NCI-H1694 treated with DMSO at 0.1 percent for 48 hours (cell line): ENCODE data around the gene RNF223.

Experiments
- DNase-seq: peaks from one replicate; lab custom pipeline; 2025; lab: John Stamatoyannopoulos, UW

RNF223 gene

DNA sequence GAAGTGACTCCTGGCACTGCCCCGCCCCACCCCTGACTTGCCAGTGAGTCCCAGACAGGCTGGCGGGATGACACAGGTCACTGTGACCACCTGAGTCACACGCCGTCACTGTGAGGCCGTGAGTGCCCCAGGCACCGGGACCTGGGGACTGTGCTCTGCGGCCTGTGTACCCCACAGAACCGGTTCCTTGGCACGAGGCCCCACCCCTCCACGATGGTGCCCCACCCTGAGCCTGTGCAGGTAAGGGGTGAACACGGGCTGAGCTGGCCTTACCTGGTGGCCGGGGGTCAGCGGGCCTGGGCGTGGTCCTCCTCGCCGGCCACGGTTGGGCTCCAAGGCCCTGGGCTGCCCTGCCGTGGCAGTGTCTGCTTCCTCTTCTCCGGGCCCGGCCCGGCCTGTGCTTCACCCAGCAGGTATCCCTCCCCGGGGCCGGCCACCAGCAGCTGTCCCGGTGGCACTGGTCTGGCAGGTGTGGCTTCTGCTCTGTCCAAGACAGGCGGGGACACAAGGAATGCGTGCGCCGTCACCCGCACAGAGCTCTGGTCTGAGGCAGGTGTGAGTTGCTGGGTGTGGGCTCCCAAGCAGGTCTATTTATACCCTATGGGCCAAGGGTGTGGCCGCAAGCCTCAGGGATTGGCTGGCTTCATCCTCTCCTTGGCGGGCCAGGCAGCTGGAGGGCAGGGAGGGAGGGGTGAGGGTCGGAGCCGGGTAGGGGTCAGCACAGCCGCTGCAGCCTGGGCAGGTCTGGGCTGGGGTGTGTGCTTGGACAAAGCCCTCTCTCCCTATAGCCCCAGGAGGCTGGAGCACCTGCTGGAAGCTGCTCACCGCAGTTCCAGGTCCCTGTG is at the start of gene RNF223:
RNF223 (minus strand) TSS at position 564 of the 845 bp plus-strand sequence. CDS start 1,740 bp downstream, outside the sequence.
- no peak for DNase-seq

DNA sequence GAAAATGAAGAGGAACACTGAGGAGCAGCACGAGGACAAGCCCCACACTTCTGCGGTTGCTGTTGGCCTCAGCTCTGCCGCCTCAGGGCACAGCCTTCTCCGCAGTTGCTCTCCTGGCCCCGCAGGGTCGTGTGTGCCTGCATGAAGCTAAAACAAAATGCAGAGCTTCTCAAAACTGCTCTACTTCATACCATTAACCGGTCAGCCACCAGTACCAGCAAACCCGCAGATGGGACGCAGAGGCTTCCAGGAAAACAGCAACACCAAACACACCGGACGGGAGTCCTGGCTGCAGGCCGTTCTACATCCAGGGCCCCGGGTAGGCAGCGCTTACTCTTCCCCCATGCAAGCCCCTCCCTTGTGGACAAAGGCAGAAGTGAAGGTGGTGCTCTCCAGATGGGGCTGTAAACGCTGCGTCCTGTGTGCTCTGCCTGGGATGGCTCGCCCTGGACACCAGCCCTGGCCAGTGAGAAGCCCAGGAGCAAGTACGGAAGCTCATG is 48.9 kb upstream of the RNF223 start:
- no peak for DNase-seq

- DNase-seq, result peak; percentile 29
Observed at GRCh38 chr1:1122078-1122811, 48.1 kb upstream of the RNF223 start.

- no peak for DNase-seq
Observed at GRCh38 chr1:1121611-1122077, 47.5 kb upstream of the RNF223 start.

DNA sequence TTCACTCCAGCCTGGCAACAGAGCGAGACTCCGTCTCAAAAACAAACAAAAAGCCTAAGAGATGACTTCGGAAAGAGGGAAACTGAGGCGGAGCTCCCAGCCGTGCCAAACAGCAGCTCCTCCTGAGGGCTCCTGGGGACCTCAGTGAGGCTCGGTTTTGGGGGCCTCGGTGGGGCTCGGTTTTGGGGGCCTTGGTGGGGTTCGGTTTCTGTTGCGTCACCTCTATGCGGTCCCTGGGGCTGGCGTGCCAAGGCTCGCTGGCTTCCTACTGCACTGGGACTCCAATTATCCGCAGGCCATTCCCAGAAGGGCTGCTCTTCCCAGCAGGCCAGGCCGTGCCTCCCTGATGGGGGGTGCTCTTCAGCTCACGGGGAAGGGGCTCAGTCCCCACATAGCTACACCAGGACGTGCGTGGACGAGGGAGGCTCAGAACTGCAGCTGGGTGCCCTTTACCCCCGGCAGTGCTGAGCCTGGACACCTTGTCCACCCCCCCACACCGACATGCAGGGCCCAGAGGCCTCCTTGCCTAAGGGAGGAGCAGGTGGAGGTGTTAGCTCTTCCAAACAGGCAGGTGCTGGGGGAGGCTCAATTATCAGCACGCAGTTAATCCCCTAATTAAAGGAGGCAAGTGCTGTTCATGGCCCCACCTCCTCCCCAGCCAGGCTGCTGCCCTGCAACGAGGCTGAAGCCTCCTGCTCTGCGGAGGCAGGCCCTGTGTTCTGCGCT is 46.9 kb upstream of the RNF223 start:
- no peak for DNase-seq

- no peak for DNase-seq
Observed at GRCh38 chr1:1120096-1120495, 46.0 kb upstream of the RNF223 start.

DNA sequence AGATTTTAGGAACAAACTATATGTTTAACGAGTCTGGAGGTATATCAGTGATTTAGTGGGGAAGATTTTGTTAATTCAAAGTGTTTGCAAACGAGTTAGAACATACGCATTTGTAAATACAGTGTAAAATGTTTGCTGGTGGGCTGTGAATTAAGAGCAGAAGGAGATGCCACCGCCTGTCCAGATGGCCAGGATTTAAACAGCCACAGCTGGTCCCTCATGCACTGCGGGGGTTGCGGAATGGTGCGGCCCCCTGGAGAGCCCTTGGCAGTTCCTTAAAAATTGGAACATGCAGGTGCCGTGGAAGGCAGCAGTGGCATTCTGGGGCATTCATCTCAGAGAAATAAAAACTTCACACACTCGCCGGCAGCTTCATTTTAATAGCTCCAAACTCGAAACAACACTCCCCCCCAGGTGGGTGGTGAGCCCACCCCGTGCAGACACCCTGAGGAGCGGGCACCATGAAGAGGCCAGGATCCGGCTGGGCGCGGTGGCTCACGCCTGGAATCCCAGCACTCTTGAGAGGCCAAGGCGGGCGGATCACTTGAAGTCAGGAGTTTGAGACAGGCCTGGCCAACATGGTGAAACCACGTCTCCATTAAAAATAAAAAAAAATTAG is 45.3 kb upstream of the RNF223 start:
- DNase-seq, result no peak

- DNase-seq, result no peak
Observed at GRCh38 chr1:1118876-1119220, 44.7 kb upstream of the RNF223 start.

DNA sequence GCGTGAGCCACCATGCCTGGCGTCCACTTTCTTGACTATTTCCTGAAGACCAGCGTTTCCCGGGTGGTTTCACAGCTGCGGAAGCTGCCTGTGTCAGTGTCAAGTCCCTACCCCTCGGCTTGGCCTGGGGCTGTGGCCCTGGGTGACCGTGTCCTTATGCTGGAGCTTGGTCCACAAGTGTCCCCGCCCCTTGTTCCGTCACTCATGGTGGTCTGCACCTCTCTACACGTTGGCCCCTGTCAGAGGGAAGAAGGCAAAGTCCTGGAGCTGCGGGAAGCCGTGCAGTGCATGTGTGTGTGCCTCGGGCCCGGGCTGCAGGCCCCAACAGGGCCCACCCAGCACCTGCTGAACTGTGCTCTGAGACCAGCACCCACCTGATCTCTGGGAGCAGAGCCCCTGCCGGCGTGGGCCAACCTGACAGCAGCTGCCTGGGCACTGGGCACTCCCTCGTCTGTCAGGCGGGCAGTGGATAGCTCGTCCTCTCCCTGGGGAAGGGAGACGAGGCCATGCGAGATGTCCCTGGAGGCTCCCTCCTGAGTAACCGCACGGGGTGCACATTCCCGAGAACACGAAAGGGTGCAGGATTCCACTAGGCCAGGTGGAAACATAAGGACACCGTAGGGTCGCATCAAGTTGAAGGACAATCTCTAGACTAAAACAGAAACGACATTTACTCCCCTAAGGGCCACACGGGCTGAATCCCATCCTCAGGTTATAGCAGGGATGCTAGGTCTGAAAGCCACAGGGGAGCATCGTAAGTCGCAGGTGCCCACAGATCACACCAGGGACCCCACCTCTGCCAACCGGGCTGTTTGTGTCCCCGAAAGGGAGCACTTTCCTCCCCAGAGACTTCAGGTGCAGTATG is 44.1 kb upstream of the RNF223 start:
- DNase-seq, result no peak

GRCh38 chr1:1117469-1117831 is 43.3 kb upstream of the RNF223 start:
- no peak for DNase-seq

DNA sequence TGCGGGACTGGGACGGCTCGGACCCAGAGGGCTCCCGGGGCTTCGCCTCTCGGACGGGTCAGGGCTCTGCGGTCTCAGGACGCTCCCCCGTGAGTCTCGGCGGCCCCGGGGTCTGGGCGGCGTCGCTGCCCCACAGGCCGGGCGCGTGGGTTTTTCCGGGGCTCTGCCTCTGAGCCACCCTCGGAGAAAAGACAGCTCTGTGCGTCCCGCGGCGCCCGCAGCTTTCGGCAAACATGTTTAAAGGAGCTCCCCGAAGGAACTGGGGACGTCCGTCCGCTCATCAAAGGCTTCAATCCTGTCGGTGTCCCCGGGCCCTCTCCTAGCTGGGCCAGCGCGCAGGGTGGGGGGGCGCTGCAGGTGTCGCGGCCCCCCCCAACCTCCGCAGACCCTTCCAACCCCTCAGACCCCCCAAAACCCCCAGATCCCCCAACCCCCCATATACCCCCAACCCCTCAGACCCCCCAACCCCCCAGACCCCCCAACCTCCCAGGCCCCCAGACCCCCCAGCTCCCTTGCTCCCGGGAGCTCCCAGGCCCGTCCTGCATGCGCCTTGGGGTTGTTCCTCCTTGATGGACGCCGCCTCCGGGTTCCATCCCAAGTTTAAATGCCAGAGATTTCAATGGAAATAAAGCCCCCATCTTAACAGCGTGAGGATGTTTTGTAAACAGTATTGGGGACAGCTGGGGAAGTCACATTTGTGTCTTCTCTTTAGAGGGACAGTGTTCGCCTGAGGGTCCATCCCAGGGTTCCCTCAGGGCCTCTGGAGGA is 42.8 kb upstream of the RNF223 start:
- DNase-seq, result no peak

- peak; percentile 95 for DNase-seq
Observed at GRCh38 chr1:1115786-1116700, 41.9 kb upstream of the RNF223 start, which contains the start of gene C1orf159. Gene C1orf159 (minus strand): TSS chr1:1116089. CDS start chr1:1091543, 24,546 bp downstream.

DNA sequence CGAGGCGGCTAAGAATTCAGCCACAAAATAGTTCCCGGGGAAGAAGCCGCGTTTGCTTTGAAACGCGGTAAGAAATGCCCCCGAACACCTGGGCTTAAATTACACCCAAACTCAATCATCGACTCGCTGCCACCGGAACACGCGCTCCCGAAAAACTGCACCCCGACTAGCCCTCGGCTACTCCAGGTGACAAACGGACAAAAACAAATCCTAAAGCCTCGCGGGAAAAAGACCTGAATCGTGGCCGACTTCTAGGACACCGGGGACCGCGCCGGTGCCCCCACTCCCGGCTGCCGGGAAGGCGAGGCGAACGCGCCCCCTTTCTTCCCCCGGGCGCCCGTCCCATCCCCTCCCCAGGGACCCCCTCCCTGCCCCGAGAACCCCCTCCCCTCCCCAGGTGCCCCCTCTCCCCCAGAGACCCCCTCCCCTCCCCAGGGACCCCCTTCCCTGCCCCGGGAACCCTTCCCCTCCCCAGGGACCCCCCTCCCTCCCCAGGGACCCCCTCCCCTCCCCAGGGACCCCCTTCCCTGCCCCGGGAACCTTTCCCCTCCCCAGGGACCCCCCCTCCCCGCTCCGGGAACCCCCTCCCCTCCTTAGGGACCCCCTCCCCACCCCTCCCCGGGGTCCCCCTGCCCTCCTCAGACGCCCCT is 41.2 kb upstream of the RNF223 start:
- no peak for DNase-seq

DNA sequence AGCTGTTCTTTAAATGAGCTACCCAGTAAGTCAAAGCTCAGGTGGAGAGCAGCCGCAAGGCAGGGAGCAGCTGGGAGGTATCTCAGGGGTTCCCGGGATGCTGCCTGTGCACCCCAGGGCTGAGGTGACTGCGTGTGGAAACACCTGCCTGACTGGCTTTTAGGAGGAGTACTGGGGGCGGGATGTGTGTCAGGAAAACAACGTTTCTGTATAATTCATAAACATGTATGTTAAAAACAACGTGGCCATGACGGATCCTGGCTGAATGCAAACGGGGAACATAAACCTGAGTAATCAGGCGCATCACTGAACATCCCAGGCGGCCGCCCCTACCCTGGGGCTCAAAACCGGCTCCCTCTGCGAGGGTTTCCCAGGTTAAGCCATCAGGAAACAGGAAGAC is 40.3 kb upstream of the RNF223 start:
- DNase-seq, result no peak

GRCh38 chr1:1112237-1112985 is 38.3 kb upstream of the RNF223 start:
- DNase-seq, result no peak

DNA sequence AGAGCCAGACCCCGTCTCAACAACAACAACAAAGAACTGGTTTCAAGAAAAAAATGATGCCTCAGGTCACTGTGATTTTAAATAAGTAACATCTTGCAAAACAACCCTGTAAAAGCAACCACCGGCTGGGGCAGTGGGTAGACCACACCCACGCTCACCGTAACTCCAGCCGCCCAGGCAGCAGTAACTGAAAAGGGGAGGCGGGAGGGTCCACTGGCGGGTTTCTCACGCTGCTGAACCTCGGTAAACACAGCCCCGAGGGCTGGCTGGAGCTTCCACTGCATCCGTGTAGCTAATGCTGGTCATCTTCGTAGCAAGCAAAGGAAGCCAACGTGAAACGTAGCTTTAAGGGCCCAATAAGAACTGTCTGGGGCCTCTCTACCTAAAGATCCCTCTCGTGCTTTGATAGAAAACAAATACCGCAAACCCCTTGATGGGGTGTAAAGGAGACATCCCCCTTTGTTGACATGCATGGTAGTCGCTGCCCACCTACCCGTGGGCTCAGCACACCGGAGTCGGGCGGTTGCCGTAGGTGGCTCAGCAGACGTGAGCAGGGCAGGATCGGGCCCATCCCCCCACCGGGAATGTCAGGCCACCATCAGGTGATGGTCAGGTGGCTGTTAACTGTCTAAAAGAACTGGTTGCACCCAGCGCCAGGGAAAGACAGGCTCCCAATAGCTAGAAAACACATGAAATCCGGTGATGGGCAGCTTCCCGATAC is 37.6 kb upstream of the RNF223 start:
- DNase-seq, result no peak

DNA sequence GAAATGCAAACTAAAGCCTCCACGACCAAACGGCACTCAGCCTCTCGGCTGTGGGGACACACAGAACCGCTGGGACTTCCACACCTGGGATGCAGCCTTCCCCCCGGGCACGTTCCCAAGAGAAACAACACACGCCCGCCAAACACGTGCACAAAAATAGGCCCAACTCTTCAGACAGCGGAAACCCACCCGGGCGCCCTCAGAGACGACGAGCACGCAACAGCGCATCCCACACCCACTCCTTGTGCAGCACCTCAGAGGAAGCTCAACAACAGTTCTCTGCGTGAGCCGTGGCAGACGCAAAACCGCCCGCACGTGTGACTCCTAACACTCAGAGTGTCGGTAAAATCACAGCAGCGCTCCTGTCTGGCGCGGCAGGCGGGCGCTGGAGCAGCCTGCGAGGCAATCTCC is 36.5 kb upstream of the RNF223 start:
- no peak for DNase-seq
